NCI-H146 (cell line): ENCODE measurements around the gene BTBD18.

ENCODE experiments used
- DNase-seq: peaks from one replicate; lab custom pipeline; 2025; lab: John Stamatoyannopoulos, UW

BTBD18 gene

DNA sequence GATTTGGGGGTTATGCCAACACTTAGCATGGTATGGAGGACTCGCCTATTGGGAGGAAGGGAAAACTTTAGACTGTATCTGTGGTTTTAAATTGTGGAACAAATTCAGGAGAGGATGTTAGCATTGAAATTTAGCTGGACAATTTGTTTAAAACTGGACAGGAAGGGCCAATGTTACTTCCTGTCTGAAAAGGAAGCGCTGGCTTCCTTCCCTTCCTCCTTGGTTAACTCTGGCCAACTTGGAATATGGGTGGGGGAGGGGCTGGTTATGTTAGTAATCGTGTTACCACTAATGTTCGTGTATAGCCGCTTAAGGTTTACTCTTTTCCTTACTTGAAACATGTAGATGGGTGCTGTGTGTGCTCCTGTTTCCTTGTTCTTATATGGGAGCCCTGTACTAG is 23.9 kb upstream of the BTBD18 start:
- no peak for DNase-seq

- no peak for DNase-seq
Measured at GRCh38 chr11:57773026-57773598, 21.5 kb upstream of the BTBD18 start.

GRCh38 chr11:57772562-57772961 is 20.9 kb upstream of the BTBD18 start:
- DNase-seq: no peak

DNA sequence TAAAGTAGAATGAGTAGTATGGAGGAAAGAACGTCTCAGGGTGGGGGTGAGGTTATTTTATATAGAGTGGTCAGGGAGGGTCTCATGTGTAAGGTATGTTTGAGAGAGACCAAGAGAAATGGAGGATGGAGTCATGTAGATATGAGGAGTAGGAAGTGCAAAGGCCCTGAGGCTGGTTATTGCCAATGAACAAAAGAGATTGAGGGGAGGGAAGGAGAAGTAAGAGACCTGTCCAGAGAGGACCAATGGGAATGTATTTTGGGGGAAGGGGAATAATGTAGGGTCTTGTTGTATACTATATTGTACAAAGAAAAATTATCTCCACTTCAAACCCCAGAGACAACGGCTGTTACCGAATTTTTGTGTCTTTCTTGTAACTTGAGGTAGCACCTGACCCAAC is 19.7 kb upstream of the BTBD18 start:
- DNase-seq: no peak

GRCh38 chr11:57770793-57771192 is 19.2 kb upstream of the BTBD18 start:
- no peak for DNase-seq

- no peak for DNase-seq
Measured at GRCh38 chr11:57764972-57765371, 13.4 kb upstream of the BTBD18 start.

DNA sequence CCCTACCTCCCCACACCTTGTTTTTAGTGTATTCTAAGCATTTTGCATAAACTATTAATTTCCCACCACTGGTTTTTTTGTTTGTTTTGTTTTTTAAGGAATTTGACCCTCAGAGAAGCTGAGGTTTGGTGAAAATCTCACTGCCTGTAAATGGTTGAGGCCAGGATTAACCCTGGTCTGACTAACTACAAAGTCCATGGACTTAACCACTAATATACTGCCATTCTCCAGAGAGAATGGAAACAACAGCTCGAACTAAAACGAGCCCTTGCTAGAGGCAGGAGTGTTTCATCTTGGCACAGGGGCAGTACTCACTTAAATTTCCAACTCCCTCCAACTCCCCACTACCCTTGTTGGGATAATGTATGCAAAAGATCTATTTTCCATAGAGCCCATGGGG is 12.9 kb upstream of the BTBD18 start:
- DNase-seq: no peak

- no peak for DNase-seq
Measured at GRCh38 chr11:57764021-57764420, 12.4 kb upstream of the BTBD18 start.

DNA sequence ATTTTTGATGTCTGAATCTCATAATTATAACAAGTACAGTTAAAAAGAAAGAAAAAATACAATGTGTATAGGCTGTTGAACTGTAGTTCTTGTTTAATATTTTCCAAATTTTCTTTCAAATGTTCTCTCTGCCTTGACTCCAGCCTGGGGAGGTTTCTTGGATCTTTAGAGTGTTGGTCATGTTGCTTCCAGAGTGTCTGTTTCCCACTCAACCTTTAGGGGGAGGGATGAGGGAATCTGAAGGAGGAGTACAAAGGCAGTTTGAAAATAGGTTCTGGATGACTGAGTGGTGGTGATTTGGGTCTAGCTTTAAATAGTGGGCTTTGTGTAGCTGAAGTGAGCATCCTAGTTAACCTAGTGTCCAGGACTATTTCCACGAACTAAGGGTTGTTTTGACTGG is 11.9 kb upstream of the BTBD18 start:
- no peak for DNase-seq

DNA sequence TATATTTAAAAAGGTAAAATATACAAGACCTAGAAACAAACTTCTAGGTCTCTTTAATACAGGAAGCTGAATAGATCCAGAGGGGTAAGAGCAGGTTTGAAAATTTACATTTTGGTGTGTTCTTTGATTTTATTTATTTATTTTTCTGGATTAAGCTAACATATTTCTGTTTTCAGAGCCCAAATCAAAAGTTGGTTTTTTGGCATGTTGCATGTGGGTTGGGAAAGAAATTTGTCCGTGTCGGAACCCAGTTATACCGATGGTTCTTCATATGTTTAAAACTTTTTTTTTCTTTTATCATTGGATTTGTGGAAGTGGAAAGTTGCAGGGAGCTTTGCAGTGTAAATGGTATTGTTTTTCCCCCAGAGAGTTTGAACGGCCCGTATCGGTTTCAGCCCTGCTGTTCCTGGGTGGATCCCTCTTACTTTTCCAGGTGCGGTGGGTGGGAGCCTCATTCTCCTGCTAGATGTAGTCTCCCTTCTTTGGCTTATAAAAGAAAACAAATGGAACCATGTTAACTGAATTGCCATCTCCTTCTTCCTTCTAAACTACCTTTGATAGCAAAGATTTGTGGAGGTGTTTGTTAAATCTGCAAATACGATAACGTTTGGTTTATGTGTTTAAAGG is 10.7 kb upstream of the BTBD18 start:
- peak; percentile 5 for DNase-seq

DNA sequence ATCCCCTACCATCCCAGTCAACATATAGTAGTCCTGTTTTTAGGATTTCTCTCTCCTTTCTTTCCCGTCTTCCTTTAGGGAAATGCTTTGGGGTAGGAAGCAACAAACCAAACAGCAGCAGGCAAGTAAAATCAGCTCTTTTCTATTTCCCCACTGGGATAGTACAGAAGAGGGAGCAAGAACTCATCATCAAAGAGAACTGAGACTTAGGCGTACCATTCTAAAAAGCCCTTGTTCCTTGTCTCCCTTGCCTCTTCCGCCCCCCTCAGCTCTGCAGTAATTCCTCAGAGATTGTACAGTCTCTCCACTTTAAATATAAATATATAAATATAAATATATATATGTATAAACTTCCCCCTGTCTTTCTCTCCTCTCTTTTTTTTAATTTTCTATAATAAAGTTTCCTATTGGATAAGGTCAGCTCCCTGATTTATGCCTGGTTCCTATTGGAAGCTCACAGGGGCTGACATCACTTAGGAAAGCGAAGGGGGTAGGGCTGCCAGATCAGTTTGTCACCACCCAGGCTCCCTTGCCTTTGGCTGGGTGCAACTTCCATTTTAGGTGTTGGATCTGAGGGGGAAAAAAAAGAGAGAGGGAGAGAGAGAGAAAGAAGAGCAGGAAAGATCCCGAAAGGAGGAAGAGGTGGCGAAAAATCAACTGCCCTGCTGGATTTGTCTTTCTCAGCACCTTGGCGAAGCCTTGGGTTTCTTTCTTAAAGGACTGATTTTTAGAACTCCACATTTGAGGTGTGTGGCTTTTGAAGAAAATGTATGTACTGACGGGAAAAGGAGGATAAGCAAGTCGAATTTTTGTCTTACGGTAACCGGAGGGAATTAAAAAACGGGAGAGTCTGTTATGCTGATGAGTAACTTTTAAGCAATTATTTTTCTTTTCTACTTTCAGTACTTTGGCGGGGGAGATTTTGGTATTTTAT is 9.9 kb upstream of the BTBD18 start, which contains the start of gene CTNND1:
TSS of gene CTNND1 (plus strand) at position 502 of the 934 bp plus-strand sequence. CDS start 29,677 bp downstream, outside the sequence.
- peak; percentile 78 for DNase-seq

GRCh38 chr11:57758174-57758573 is 6.6 kb upstream of the BTBD18 start:
- DNase-seq: no peak

DNA sequence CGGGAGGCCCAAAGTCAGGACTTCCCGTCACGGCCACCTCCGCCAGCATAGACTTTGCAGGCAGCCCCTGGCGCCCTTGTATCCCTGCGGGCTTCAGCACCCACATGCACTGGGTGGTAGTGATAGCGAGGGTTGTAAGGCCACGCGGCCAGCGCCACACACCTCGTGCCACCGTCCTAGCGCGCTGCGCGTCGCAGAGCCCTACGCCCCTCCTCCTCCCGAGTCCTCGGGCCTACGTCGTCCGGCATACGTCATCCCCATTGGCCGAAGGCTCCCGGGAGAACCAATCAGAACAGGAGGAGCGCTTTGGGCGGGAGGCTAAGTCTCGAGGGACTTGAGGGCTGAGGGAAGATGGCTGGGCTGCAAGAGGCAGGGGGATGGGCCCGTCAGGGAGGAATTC is 1.3 kb upstream of the BTBD18 start:
- no peak for DNase-seq

GRCh38 chr11:57751176-57751575 is 443 bp downstream of the BTBD18 start:
- DNase-seq: no peak

DNA sequence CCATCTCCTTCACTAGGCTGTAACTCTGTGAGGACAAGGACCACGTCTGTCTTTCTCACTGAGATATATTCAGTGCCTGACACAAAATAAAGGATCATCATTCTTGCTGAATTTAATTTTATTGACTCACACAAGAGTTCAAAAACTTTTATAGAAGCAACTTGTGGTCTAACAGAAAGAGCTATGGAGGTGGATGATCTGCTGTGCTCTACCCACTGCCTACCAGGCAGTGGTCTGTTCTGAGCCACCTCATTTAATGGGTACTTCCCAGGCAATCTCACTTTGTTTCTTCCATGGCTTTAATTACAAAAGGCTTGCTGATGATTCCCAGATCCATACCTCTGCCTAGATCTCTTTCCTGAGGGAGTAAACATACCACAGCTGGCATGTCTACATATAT is 4.7 kb downstream of the BTBD18 start:
- DNase-seq: no peak

- DNase-seq: no peak
Measured at GRCh38 chr11:57745206-57745605, 6.4 kb downstream of the BTBD18 start.

DNA sequence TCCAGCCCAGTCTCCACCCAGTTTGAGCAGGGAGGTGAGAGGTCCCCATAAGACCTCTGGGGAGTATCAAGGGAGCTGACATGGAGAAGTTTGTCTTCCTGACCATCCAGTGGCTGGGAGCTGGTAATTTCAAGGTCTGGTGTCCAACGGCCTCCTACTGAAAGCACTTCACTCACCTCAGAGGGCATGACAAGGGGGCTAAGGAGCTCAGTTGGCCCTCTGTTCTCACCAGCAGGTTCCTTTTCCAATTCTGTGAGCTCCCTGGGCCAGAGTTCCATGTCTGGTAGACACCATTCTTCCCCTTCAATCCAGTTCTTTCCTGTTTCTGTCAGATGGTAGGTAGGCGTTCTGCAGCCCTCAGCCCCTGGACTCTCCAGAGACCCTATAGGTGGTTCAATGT is 7.3 kb downstream of the BTBD18 start:
- DNase-seq: no peak

- no peak for DNase-seq
Measured at GRCh38 chr11:57742087-57742452, 9.5 kb downstream of the BTBD18 start.

- DNase-seq: peak; percentile 97
Measured at GRCh38 chr11:57741132-57742086, 10.2 kb downstream of the BTBD18 start, which contains the start of gene SELENOH. SELENOH (plus strand) TSS chr11:57741491; CDS start chr11:57741596, 105 bp downstream.

- DNase-seq: no peak
Measured at GRCh38 chr11:57735619-57736298, 15.9 kb downstream of the BTBD18 start.

- no peak for DNase-seq
Measured at GRCh38 chr11:57732661-57733060, 19.0 kb downstream of the BTBD18 start.
